Keratinocyte (primary cell): ENCODE measurements around the gene SERPINB12. TPM values are rescaled to one million over a fixed set of nuclear protein-coding genes. Genes with fewer than 3 reads are reported as not detected.

ENCODE experiments used
- DNase-seq: peaks from one replicate; pipeline ENCODE4 v3.0.0-alpha.2; 2011; ENCODE audit warnings: low read depth, missing footprints, low spot score
- FAIRE-seq: peaks from 2 replicates; lab custom pipeline; 2011; peaks lifted over from hg19 to GRCh38; lab: Jason Lieb, UNC
- H2AFZ ChIP-seq: 2 replicates; pipeline ENCODE4 v1.6.0; 2012; ENCODE audit warnings: low read length, control low read depth, inconsistent platforms; ENCODE audit not compliant: control insufficient read depth
- H3K27ac ChIP-seq: 2 replicates; pipeline ENCODE4 v1.5.1; 2011; ENCODE audit warnings: low read length; ENCODE audit not compliant: control insufficient read depth, insufficient read depth
- H3K27me3 ChIP-seq: 3 replicates; pipeline ENCODE4 v1.6.0; 2011; ENCODE audit warnings: low read length; ENCODE audit not compliant: control insufficient read depth, insufficient read depth; ENCODE audit errors: extremely low read depth
- H3K36me3 ChIP-seq, 2 experiments: 2 replicates in 1 of 2; 3 replicates in 1 of 2; pipeline ENCODE4 v1.5.1; 2011; ENCODE audit warnings: low read length in 2 of 2, mild to moderate bottlenecking in 1 of 2; ENCODE audit not compliant: control insufficient read depth in 2 of 2, insufficient read depth in 2 of 2; ENCODE audit errors: extremely low read depth in 1 of 2
- H3K4me1 ChIP-seq: 3 replicates; pipeline ENCODE4 v1.5.1; 2011; ENCODE audit warnings: low read length; ENCODE audit not compliant: control insufficient read depth, insufficient read depth; ENCODE audit errors: extremely low read depth
- H3K4me2 ChIP-seq: 3 replicates; pipeline ENCODE4 v1.6.0; 2011; ENCODE audit warnings: low read depth, low read length; ENCODE audit not compliant: control insufficient read depth, insufficient read depth; ENCODE audit errors: extremely low read depth
- H3K4me3 ChIP-seq, 3 experiments: fragments of 200-600 bp in 1 of 3; sonication (generic) in 1 of 3; 2 replicates in 2 of 3; 3 replicates in 1 of 3; pipeline ENCODE4 v1.5.1; 2011 to 2016; ENCODE audit warnings: low read length in 3 of 3, mild to moderate bottlenecking in 3 of 3, control low read depth in 2 of 3, inconsistent platforms in 1 of 3, low read depth in 1 of 3, mixed read lengths in 1 of 3, mixed run types in 1 of 3, moderate library complexity in 1 of 3; ENCODE audit not compliant: control insufficient read depth in 2 of 3, insufficient read depth in 2 of 3; ENCODE audit errors: extremely low read depth in 1 of 3
- H3K79me2 ChIP-seq: 2 replicates; pipeline ENCODE4 v1.6.0; 2012; ENCODE audit warnings: low read length; ENCODE audit not compliant: control insufficient read depth, insufficient read depth
- H3K9ac ChIP-seq: 3 replicates; pipeline ENCODE4 v1.6.0; 2011; ENCODE audit warnings: low read length; ENCODE audit not compliant: control insufficient read depth, insufficient read depth; ENCODE audit errors: extremely low read depth
- H3K9me1 ChIP-seq: 3 replicates; pipeline ENCODE4 v1.6.0; 2011; ENCODE audit warnings: low read length; ENCODE audit not compliant: control insufficient read depth, insufficient read depth; ENCODE audit errors: extremely low read depth
- H3K9me3 ChIP-seq: 2 replicates; pipeline ENCODE4 v1.5.1; 2012; ENCODE audit warnings: low read depth, low read length; ENCODE audit not compliant: control insufficient read depth
- H4K20me1 ChIP-seq: 3 replicates; pipeline ENCODE4 v1.6.0; 2011; ENCODE audit warnings: low read length; ENCODE audit not compliant: control insufficient read depth, insufficient read depth; ENCODE audit errors: extremely low read depth
- EZH2 ChIP-seq: IDR thresholded peaks from one replicate; pipeline ENCODE4 v1.6.1; 2012; ENCODE audit warnings: inconsistent platforms, mild to moderate bottlenecking, low read length, moderate library complexity
- dilution Hi-C: fragments of 300-500 bp; cut with MboI; formaldehyde crosslinking; loops from one replicate; pipeline ENCODE4 v1.7.0; 2020; ENCODE audit warnings: low sequenced_read_pairs; ENCODE audit not compliant: extremely low pct_ligation_motif_present
- polyA plus RNA-seq, 5 experiments: library from polyadenylated mRNA; depleted of rRNA in 3 of 5; stranded (reverse) in 3 of 5; stranded (forward) in 1 of 5; unstranded in 1 of 5; fragments of >200 nt; gene quantifications; 1 replicate in 1 of 5; 2 replicates in 3 of 5; 3 replicates in 1 of 5; pipeline versions ENCODE4 v1.2.1 to v1.2.3, GENCODE V29; 2011 to 2012; ENCODE audit warnings: missing spikeins in 2 of 5, low read depth in 1 of 5, low replicate concordance in 1 of 5
- TF ChIP-seq, protein P1 (sequence below), 3 experiments: IDR thresholded peaks in 1 of 3; conservative IDR thresholded peaks in 1 of 3; optimal IDR thresholded peaks in 1 of 3; 2 replicates in 2 of 3; 3 replicates in 1 of 3; pipeline versions ENCODE3 to v1.5.1; 2011; ENCODE audit warnings: low read length in 3 of 3, mild to moderate bottlenecking in 3 of 3, moderate library complexity in 2 of 3, control low read depth in 1 of 3, inconsistent platforms in 1 of 3; ENCODE audit not compliant: insufficient read depth in 2 of 3; ENCODE audit errors: extremely low read depth in 1 of 3

SERPINB12 gene
- polyA plus RNA-seq, 1 donor (not counting 4 experiments of a cell fraction or from before 2014, with no cell fraction given) = 0.10 TPM

DNA sequence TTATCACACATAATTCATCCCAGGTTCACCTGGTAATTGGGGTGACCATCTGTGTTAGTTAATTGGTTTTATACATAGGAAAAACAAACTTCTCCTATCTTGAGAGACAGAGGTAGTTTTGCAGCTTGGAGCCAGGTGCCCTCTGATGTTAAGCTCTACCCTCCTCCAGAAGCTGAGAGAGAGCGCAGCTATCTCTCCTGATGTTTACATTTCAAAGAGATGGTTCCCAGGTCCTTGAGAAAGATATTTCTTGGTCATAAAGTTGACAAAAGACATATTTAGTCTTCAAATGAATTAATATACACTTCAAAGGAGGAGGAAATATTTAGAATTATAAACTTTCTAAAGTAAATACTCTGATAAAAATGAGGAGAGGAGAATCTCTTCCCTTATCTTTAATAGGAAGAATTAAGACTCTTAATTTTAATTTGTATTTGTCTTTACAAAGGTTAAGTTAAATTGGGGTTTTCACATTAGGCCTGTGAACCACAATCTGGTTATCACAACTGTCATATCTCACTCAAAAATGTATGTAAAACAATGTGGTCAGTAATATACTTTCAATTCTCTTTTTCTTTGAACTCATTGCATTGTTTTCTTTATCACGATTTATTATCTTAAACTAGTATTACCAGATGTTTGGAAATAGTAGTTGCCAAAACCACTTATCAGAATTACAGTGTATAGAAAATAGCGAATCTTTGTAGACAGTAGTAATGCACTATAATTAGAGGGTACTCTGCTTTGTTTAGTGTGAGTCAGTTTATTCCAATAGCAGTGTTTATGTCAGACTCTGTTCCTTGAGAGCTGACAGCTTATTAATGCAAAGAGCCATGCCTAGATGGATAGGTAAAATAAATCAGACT is 75.1 kb downstream of the SERPINB12 start:
- TF ChIP-seq EZH2 = no peak
- TF ChIP-seq, protein P1, sequence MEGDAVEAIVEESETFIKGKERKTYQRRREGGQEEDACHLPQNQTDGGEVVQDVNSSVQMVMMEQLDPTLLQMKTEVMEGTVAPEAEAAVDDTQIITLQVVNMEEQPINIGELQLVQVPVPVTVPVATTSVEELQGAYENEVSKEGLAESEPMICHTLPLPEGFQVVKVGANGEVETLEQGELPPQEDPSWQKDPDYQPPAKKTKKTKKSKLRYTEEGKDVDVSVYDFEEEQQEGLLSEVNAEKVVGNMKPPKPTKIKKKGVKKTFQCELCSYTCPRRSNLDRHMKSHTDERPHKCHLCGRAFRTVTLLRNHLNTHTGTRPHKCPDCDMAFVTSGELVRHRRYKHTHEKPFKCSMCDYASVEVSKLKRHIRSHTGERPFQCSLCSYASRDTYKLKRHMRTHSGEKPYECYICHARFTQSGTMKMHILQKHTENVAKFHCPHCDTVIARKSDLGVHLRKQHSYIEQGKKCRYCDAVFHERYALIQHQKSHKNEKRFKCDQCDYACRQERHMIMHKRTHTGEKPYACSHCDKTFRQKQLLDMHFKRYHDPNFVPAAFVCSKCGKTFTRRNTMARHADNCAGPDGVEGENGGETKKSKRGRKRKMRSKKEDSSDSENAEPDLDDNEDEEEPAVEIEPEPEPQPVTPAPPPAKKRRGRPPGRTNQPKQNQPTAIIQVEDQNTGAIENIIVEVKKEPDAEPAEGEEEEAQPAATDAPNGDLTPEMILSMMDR (optimal IDR thresholded peaks at IDR 0.05 in 1 of 3, IDR thresholded peaks at IDR 0.05 in 1 of 3, conservative IDR thresholded peaks at IDR 0.05 in 1 of 3; ENCODE audit: extremely low read depth in 1 of 3, insufficient read depth in 2 of 3, low read length in 3 of 3) = no peak
- Histone ChIP-seq H4K20me1 (no peaks in the 10 kb centered on the region), H3K9me3 (no peaks in the 10 kb centered on the region), H3K4me2 (no peak overlapping the region), H2AFZ (no peak overlapping the region), H3K36me3 (no peaks in the 10 kb centered on the region), H3K9me1 (no peaks in the 10 kb centered on the region), H3K4me3 (no peak overlapping the region), H3K9ac (no peak overlapping the region), H3K79me2 (no peaks in the 10 kb centered on the region), H3K27me3 (no peaks in the 10 kb centered on the region), H3K4me1 (no peaks in the 10 kb centered on the region), H3K27ac (no peak overlapping the region)
- FAIRE-seq = no peak
- DNase-seq = no peak
- dilution Hi-C loops = no loop called here

DNA sequence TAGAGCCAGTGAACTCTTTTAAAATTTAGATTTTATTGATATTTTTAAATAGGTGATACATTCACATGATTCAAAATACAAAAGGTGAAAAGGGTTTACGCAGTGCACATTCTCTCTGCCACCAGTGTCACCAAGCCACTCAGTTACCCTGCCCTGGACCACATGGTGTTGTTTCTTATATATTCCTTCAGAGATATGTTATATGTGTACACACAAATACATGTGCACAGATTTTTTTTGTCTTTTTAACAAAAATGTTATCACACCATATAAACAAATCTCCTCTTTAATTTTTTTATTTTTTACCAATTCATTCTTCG is 75.7 kb downstream of the SERPINB12 start:
- DNase-seq (no peak), FAIRE-seq (no peak)
- no peaks in the 10 kb centered on the region for H3K36me3 ChIP-seq
- no peak overlapping the region for H3K4me2 ChIP-seq
- no peaks in the 10 kb centered on the region for H3K27me3 ChIP-seq
- H3K9me3 ChIP-seq = no peaks in the 10 kb centered on the region
- TF ChIP-seq, protein P1 (optimal IDR thresholded peaks at IDR 0.05 in 1 of 3, IDR thresholded peaks at IDR 0.05 in 1 of 3, conservative IDR thresholded peaks at IDR 0.05 in 1 of 3; ENCODE audit: extremely low read depth in 1 of 3, insufficient read depth in 2 of 3, low read length in 3 of 3) = no peak
- no peak for TF ChIP-seq EZH2
- no peaks in the 10 kb centered on the region for H3K79me2 ChIP-seq
- H2AFZ ChIP-seq = no peak overlapping the region
- dilution Hi-C loops = no loop called here
- no peak overlapping the region for H3K4me3 ChIP-seq
- H3K9ac ChIP-seq = no peak overlapping the region
- H3K9me1 ChIP-seq = no peaks in the 10 kb centered on the region
- H3K4me1 ChIP-seq = no peaks in the 10 kb centered on the region
- no peak overlapping the region for H3K27ac ChIP-seq
- no peaks in the 10 kb centered on the region for H4K20me1 ChIP-seq

Other genes starting within 250 kb of the SERPINB12 start
- gene BCL2, start 222.6 kb upstream of the SERPINB12 start, polyA plus RNA-seq = 0.09 to 0.36 TPM (median 0.30 TPM) in 3 replicates
- gene KDSR, start 175.2 kb upstream of the SERPINB12 start, polyA plus RNA-seq = 58.3 to 86.4 TPM (median 68.6 TPM) in 3 replicates
- 45.7 to 65.3 TPM (median 54.9 TPM) in 3 replicates for gene VPS4B, start 119.9 kb upstream of the SERPINB12 start, polyA plus RNA-seq
- 473 to 1,046 TPM (median 833 TPM) in 3 replicates for gene SERPINB5, start 65.4 kb upstream of the SERPINB12 start, polyA plus RNA-seq
- 15.5 to 69.8 TPM (median 44.6 TPM) in 3 replicates for gene SERPINB13, start 45.0 kb downstream of the SERPINB12 start, polyA plus RNA-seq
- 0.52 to 4.7 TPM (median 2.4 TPM) in 3 replicates for gene SERPINB4, start 101.9 kb downstream of the SERPINB12 start, polyA plus RNA-seq
- gene SERPINB3, start 119.5 kb downstream of the SERPINB12 start, polyA plus RNA-seq = 3.8 to 26.8 TPM (median 12.7 TPM) in 3 replicates
- gene SERPINB11, start 160.6 kb downstream of the SERPINB12 start, polyA plus RNA-seq = not detected in 3 replicates
- gene SERPINB7, start 233.0 kb downstream of the SERPINB12 start, polyA plus RNA-seq = 293 to 589 TPM (median 408 TPM) in 3 replicates